Liver (tissue), 3 donors: ENCODE results near the gene TRIM33.

ENCODE experiments used
- JUND ChIP-seq, 2 donors: IDR thresholded peaks; 2 replicates each; pipeline ENCODE4 v1.6.1; 2016; ENCODE audit warnings: antibody characterized with exemption in 2 of 2
- RAD21 ChIP-seq, 2 donors: IDR thresholded peaks; 2 replicates each; pipeline ENCODE4 v1.6.1; 2016; ENCODE audit warnings: antibody characterized with exemption in 2 of 2, mild to moderate bottlenecking in 2 of 2
- YY1 ChIP-seq: IDR thresholded peaks from 2 replicates; pipeline ENCODE4 v1.6.1; 2016; ENCODE audit warnings: antibody characterized with exemption, mild to moderate bottlenecking
- TF ChIP-seq, protein P1 (sequence below): fragments of 150-350 bp; IDR thresholded peaks from 2 replicates; pipeline ENCODE4 v1.5.1; 2017; ENCODE audit warnings: improper control_type of control experiment, low read depth, low read length; ENCODE audit not compliant: missing input control
- TF ChIP-seq, protein P2 (sequence below): IDR thresholded peaks from 2 replicates; pipeline ENCODE4 v1.6.1; 2016; ENCODE audit warnings: antibody characterized with exemption, mild to moderate bottlenecking
- TF ChIP-seq, protein P3 (sequence below): IDR thresholded peaks from 2 replicates; pipeline ENCODE4 v1.6.1; 2016; ENCODE audit warnings: antibody characterized with exemption
- donor health status: healthy.
- donor health status: healthy.

DNA sequence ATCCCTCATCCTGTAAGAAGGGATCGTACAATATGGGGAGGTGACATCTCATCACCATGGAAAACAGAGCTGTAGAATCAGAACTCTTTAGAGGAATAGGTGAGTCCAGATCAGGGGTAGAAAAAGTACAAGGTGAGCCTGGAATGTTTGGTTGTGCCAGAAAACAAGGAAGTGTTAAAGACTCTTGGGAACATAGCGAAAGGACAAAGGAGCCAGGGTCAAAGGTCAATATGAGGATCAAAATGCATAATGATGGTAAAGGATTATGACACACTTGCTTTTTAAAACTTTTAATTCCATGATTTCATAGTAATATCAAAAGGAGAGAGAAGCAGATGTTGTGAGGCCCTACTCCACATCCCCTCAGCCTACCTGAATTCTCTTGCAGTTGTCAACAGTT lies 19.2 kb upstream of the TRIM33 start:
- TF ChIP-seq, protein P1, sequence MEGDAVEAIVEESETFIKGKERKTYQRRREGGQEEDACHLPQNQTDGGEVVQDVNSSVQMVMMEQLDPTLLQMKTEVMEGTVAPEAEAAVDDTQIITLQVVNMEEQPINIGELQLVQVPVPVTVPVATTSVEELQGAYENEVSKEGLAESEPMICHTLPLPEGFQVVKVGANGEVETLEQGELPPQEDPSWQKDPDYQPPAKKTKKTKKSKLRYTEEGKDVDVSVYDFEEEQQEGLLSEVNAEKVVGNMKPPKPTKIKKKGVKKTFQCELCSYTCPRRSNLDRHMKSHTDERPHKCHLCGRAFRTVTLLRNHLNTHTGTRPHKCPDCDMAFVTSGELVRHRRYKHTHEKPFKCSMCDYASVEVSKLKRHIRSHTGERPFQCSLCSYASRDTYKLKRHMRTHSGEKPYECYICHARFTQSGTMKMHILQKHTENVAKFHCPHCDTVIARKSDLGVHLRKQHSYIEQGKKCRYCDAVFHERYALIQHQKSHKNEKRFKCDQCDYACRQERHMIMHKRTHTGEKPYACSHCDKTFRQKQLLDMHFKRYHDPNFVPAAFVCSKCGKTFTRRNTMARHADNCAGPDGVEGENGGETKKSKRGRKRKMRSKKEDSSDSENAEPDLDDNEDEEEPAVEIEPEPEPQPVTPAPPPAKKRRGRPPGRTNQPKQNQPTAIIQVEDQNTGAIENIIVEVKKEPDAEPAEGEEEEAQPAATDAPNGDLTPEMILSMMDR: no peak
- TF ChIP-seq, protein P2, sequence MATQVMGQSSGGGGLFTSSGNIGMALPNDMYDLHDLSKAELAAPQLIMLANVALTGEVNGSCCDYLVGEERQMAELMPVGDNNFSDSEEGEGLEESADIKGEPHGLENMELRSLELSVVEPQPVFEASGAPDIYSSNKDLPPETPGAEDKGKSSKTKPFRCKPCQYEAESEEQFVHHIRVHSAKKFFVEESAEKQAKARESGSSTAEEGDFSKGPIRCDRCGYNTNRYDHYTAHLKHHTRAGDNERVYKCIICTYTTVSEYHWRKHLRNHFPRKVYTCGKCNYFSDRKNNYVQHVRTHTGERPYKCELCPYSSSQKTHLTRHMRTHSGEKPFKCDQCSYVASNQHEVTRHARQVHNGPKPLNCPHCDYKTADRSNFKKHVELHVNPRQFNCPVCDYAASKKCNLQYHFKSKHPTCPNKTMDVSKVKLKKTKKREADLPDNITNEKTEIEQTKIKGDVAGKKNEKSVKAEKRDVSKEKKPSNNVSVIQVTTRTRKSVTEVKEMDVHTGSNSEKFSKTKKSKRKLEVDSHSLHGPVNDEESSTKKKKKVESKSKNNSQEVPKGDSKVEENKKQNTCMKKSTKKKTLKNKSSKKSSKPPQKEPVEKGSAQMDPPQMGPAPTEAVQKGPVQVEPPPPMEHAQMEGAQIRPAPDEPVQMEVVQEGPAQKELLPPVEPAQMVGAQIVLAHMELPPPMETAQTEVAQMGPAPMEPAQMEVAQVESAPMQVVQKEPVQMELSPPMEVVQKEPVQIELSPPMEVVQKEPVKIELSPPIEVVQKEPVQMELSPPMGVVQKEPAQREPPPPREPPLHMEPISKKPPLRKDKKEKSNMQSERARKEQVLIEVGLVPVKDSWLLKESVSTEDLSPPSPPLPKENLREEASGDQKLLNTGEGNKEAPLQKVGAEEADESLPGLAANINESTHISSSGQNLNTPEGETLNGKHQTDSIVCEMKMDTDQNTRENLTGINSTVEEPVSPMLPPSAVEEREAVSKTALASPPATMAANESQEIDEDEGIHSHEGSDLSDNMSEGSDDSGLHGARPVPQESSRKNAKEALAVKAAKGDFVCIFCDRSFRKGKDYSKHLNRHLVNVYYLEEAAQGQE: no peak
- TF ChIP-seq, protein P3, sequence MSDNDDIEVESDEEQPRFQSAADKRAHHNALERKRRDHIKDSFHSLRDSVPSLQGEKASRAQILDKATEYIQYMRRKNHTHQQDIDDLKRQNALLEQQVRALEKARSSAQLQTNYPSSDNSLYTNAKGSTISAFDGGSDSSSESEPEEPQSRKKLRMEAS: no peak
- TF ChIP-seq RAD21 (IDR thresholded peaks at IDR 0.05) (no peak), JUND (IDR thresholded peaks at IDR 0.05) (no peak), YY1 (no peak)
